Prostate gland (tissue), 2 donors: ENCODE measurements around the gene TMA7.

Experiments used
- POLR2A ChIP-seq: fragments of 450-650 bp; IDR thresholded peaks from one replicate; pipeline ENCODE4 v1.6.1; 2016; ENCODE audit warnings: antibody characterized with exemption, mild to moderate bottlenecking
- POLR2AphosphoS5 ChIP-seq: sonication (generic); formaldehyde crosslinking; IDR thresholded peaks from one replicate; pipeline ENCODE4 v1.6.1; 2017; ENCODE audit warnings: antibody characterized with exemption
- TF ChIP-seq, protein P1 (sequence below), 4 experiments: fragments of 200-600 bp in 2 of 4; fragments of 450-650 bp in 2 of 4; sonication (generic) in 2 of 4; IDR thresholded peaks; 1 replicate in 3 of 4; 2 replicates in 1 of 4; pipeline ENCODE4 v1.5.1; 2016 to 2019; ENCODE audit warnings: antibody characterized with exemption in 4 of 4, mild to moderate bottlenecking in 2 of 4, moderate library complexity in 2 of 4

GRCh38 chr3:48418140-48418539 lies 21.9 kb upstream of the TMA7 start:
- no peak for TF ChIP-seq POLR2AphosphoS5
- TF ChIP-seq, protein P1, sequence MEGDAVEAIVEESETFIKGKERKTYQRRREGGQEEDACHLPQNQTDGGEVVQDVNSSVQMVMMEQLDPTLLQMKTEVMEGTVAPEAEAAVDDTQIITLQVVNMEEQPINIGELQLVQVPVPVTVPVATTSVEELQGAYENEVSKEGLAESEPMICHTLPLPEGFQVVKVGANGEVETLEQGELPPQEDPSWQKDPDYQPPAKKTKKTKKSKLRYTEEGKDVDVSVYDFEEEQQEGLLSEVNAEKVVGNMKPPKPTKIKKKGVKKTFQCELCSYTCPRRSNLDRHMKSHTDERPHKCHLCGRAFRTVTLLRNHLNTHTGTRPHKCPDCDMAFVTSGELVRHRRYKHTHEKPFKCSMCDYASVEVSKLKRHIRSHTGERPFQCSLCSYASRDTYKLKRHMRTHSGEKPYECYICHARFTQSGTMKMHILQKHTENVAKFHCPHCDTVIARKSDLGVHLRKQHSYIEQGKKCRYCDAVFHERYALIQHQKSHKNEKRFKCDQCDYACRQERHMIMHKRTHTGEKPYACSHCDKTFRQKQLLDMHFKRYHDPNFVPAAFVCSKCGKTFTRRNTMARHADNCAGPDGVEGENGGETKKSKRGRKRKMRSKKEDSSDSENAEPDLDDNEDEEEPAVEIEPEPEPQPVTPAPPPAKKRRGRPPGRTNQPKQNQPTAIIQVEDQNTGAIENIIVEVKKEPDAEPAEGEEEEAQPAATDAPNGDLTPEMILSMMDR (IDR thresholded peaks at IDR 0.05) = no peak
- no peak for TF ChIP-seq POLR2A
